ENCODE data around the gene NMT1.
A peak's percentile ranks its signal among the peaks of the same experiment; 100 is the strongest.

The NMT1 gene

GRCh38 chr17:45131616-45132319, 70.7 kb downstream of the NMT1 start:
- DNase-seq (ENCODE audit: extremely low spot score, insufficient read length, low read depth), result no peak
- no peak for FAIRE-seq

GRCh38 chr17:45132320-45132571, 71.1 kb downstream of the NMT1 start, which contains the start of gene PLCD3:
Gene PLCD3, minus strand, starts transcription at chr17:45132515. Its CDS starts 105 bp downstream, at chr17:45132410.
- DNase-seq (ENCODE audit: extremely low spot score, insufficient read length, low read depth), result no peak
- FAIRE-seq, result no peak

GRCh38 chr17:45132572-45133463, 71.7 kb downstream of the NMT1 start:
- peak; percentile 68 for FAIRE-seq
- DNase-seq (ENCODE audit: extremely low spot score, insufficient read length, low read depth), result peak; percentile 77

GRCh38 chr17:45135192-45135977, 74.3 kb downstream of the NMT1 start, which contains the start of gene ACBD4:
Gene ACBD4, plus strand, starts transcription at chr17:45135687. Its CDS starts 458 bp downstream, at chr17:45136145.
- FAIRE-seq, result peak; percentile 100

GRCh38 chr17:45135978-45136791, 75.1 kb downstream of the NMT1 start:
- FAIRE-seq (no peak), DNase-seq (ENCODE audit: extremely low spot score, insufficient read length, low read depth) (no peak)

More at GRCh38 chr17:45135192-45135977, 74.3 kb downstream of the NMT1 start, which contains the start of gene ACBD4:
- DNase-seq (ENCODE audit: extremely low spot score, insufficient read length, low read depth), result peak; percentile 88

GRCh38 chr17:45136846-45137560, 75.9 kb downstream of the NMT1 start:
- FAIRE-seq, result no peak

GRCh38 chr17:45137561-45138305, 76.6 kb downstream of the NMT1 start:
- DNase-seq (ENCODE audit: extremely low spot score, insufficient read length, low read depth), result no peak
- FAIRE-seq, result no peak

More at GRCh38 chr17:45136846-45137560, 75.9 kb downstream of the NMT1 start:
- DNase-seq (ENCODE audit: extremely low spot score, insufficient read length, low read depth), result no peak

GRCh38 chr17:45138911-45139532, 77.9 kb downstream of the NMT1 start:
- DNase-seq (ENCODE audit: extremely low spot score, insufficient read length, low read depth), result no peak
- FAIRE-seq, result no peak

- DNase-seq (ENCODE audit: extremely low spot score, insufficient read length, low read depth) (no peak), FAIRE-seq (no peak)
Measured at GRCh38 chr17:45139533-45139920, 78.4 kb downstream of the NMT1 start.

- FAIRE-seq, result no peak
- no peak for DNase-seq (ENCODE audit: extremely low spot score, insufficient read length, low read depth)
Measured at GRCh38 chr17:45143094-45143670, 82.1 kb downstream of the NMT1 start.

- DNase-seq (ENCODE audit: extremely low spot score, insufficient read length, low read depth), result no peak
- peak; percentile 24 for FAIRE-seq
Measured at GRCh38 chr17:45143767-45144198, 82.7 kb downstream of the NMT1 start.

GRCh38 chr17:45144199-45145034, 83.3 kb downstream of the NMT1 start:
- DNase-seq (ENCODE audit: extremely low spot score, insufficient read length, low read depth) (no peak), FAIRE-seq (no peak)

- DNase-seq (ENCODE audit: extremely low spot score, insufficient read length, low read depth), result no peak
- no peak for FAIRE-seq
Measured at GRCh38 chr17:45145035-45145389, 83.9 kb downstream of the NMT1 start.

GRCh38 chr17:45146166-45146565, 85.0 kb downstream of the NMT1 start:
- FAIRE-seq, result no peak
- DNase-seq (ENCODE audit: extremely low spot score, insufficient read length, low read depth), result no peak

- no peak for FAIRE-seq
- DNase-seq (ENCODE audit: extremely low spot score, insufficient read length, low read depth), result no peak
Measured at GRCh38 chr17:45146592-45146889, 85.4 kb downstream of the NMT1 start.

- FAIRE-seq (peak; percentile 35), DNase-seq (ENCODE audit: extremely low spot score, insufficient read length, low read depth) (no peak)
Measured at GRCh38 chr17:45146890-45147580, 85.9 kb downstream of the NMT1 start.
